ENCODE measurements around the gene SH3BP4. TPM values are rescaled to one million over a fixed set of nuclear protein-coding genes. Genes with fewer than 3 reads are reported as not detected.

SH3BP4 gene
- total RNA-seq, 2 experiments from 2014 or later, result 0.10 to 0.46 TPM

DNA sequence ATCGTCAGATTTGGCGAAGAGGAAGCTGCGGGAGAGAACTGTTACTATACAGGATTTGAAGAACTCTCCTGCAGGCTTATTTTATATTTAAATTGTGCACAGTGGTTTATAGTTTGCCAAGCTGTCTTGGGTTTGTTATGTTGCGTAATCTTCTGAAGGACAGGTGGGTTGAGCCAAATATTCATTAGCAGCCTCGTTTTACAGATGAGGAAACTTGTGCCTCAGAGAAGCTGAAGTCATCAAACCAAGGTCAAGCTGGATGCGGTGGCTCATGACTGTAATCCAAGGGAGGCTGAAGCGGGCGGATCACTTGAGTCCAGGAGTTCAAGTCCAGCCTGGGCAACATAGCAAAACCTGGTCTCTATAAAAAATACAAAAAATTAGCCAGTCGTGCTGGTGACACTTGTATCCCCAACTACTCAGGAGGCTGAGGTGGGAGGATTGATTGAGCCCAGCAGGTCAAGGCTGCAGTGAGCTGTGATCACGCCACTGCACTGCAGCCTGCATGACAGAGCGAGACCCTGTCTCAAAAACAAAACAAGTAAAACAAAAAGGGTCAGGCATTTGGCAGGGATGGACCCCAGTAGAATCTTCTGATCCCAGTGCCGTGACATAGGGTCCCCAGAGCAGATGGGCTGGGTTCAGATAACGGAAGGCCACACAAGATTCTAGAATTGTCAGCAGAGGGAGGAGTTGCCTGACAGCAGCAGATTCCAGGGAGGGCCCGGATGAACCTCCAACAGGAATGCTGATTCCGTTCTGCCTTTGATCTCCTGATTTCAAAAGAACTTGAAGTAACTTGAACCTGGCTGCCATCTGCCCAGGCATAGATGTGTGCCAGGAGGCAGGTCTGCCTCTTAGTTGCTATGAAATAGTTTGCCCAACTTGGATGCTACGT is 50.6 kb downstream of the SH3BP4 start:
- Mint-ChIP-seq H3K27ac (no peak overlapping the region), H3K27me3 (no peaks in the 10 kb centered on the region), H3K9me3 (no peaks in the 10 kb centered on the region), H3K4me1 (ENCODE audit: low read depth) (no peaks in the 10 kb centered on the region), H3K36me3 (no peaks in the 10 kb centered on the region), H3K4me3 (no peak overlapping the region)
- ChIA-PET POLR2A (no interaction called here), CTCF (no interaction called here)
- intact Hi-C loops (cut with micrococcal nuclease), result no loop called here
- no peak for DNase-seq

- intact Hi-C loops (cut with micrococcal nuclease), result no loop called here
- POLR2A ChIA-PET, result no interaction called here
Measured at GRCh38 chr2:235003096-235003775, 51.4 kb downstream of the SH3BP4 start.

DNA sequence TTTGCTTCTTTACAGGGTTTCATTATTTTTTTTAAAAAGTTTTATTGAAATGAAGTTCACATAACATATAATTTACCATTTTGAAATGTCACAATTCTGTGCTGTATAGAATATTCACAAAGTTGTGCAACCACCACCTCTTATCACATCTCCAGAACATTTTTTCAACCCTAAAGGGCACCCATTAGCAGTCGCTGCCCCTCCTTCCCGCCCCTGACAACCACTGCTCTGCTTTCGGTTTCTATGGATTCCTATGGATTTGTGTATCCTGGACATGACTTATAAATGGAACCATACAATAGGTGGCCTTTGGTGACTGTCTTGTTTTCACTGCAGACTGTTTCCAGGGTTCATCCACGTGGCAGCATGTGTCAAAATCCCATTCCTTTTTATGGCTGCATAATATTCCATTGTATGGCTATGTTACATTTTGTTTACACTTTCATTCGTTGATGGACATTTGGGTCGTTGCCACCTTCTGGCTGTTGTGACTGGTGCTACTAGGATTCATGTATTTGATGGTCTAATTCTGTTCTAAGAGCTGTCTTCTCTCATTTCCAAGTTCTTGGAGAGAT is 52.6 kb downstream of the SH3BP4 start:
- Mint-ChIP-seq H3K9me3 (no peaks in the 10 kb centered on the region), H3K4me3 (no peak overlapping the region), H3K27me3 (no peaks in the 10 kb centered on the region), H3K27ac (no peak overlapping the region), H3K36me3 (no peaks in the 10 kb centered on the region), H3K4me1 (ENCODE audit: low read depth) (no peaks in the 10 kb centered on the region)
- ChIA-PET POLR2A (no interaction called here), CTCF (no interaction called here)
- intact Hi-C loops (cut with micrococcal nuclease), result no loop called here
- DNase-seq, result no peak

More at GRCh38 chr2:235003096-235003775, 51.4 kb downstream of the SH3BP4 start:
- H3K4me1 Mint-ChIP-seq (ENCODE audit: low read depth), result no peaks in the 10 kb centered on the region
- H3K27me3 Mint-ChIP-seq, result no peaks in the 10 kb centered on the region
- no peak overlapping the region for H3K4me3 Mint-ChIP-seq
- H3K9me3 Mint-ChIP-seq, result no peaks in the 10 kb centered on the region
- H3K27ac Mint-ChIP-seq, result no peak overlapping the region
- no peaks in the 10 kb centered on the region for H3K36me3 Mint-ChIP-seq
- CTCF ChIA-PET, result no interaction called here
- DNase-seq, result no peak

GRCh38 chr2:235005023-235005422 is 53.2 kb downstream of the SH3BP4 start:
- H3K4me3 Mint-ChIP-seq, result no peak overlapping the region
- intact Hi-C loops (cut with micrococcal nuclease), result no loop called here
- H3K4me1 Mint-ChIP-seq (ENCODE audit: low read depth), result no peaks in the 10 kb centered on the region
- H3K27ac Mint-ChIP-seq, result no peak overlapping the region
- no peaks in the 10 kb centered on the region for H3K9me3 Mint-ChIP-seq
- no peaks in the 10 kb centered on the region for H3K27me3 Mint-ChIP-seq
- CTCF ChIA-PET, result no interaction called here
- no peak for DNase-seq
- POLR2A ChIA-PET, result no interaction called here
- H3K36me3 Mint-ChIP-seq, result no peaks in the 10 kb centered on the region

GRCh38 chr2:235005603-235006259 is 53.9 kb downstream of the SH3BP4 start:
- intact Hi-C loops (cut with micrococcal nuclease), result no loop called here
- no peak overlapping the region for H3K27ac Mint-ChIP-seq
- no peaks in the 10 kb centered on the region for H3K36me3 Mint-ChIP-seq
- ChIA-PET POLR2A (no interaction called here), CTCF (no interaction called here)
- no peaks in the 10 kb centered on the region for H3K27me3 Mint-ChIP-seq
- H3K4me3 Mint-ChIP-seq, result no peak overlapping the region
- DNase-seq, result no peak
- no peaks in the 10 kb centered on the region for H3K9me3 Mint-ChIP-seq
- H3K4me1 Mint-ChIP-seq (ENCODE audit: low read depth), result no peaks in the 10 kb centered on the region

GRCh38 chr2:235006461-235006860 is 54.6 kb downstream of the SH3BP4 start:
- Mint-ChIP-seq H3K4me1 (ENCODE audit: low read depth) (no peaks in the 10 kb centered on the region), H3K27me3 (no peaks in the 10 kb centered on the region), H3K4me3 (no peak overlapping the region), H3K27ac (no peak overlapping the region), H3K9me3 (no peaks in the 10 kb centered on the region), H3K36me3 (no peaks in the 10 kb centered on the region)
- ChIA-PET CTCF (no interaction called here), POLR2A (no interaction called here)
- DNase-seq, result no peak
- intact Hi-C loops (cut with micrococcal nuclease), result no loop called here

DNA sequence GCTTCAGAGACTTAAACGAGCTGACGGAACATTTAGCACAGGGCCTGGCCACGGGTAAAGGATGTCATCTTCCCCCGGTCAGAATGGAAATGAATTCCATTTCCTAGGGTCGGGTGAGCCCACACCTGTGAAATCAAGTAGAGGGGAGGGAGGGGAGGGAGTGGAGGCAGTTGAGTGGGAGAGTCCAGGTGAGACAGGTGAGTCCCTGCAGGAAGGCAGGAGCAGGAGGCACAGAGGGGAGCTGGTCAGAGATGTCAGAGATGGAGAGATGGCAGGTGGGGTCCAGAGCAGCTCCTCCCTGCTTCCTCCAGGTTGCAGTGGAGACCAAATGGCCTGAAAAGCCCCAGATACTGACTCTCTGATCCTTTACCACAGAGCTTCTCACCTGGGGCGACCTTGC is 55.2 kb downstream of the SH3BP4 start:
- no peaks in the 10 kb centered on the region for H3K27me3 Mint-ChIP-seq
- ChIA-PET POLR2A (no interaction called here), CTCF (no interaction called here)
- no peaks in the 10 kb centered on the region for H3K36me3 Mint-ChIP-seq
- DNase-seq, result no peak
- no peak overlapping the region for H3K27ac Mint-ChIP-seq
- no peak overlapping the region for H3K4me3 Mint-ChIP-seq
- H3K4me1 Mint-ChIP-seq (ENCODE audit: low read depth), result no peaks in the 10 kb centered on the region
- intact Hi-C loops (cut with micrococcal nuclease), result no loop called here
- H3K9me3 Mint-ChIP-seq, result no peaks in the 10 kb centered on the region

DNA sequence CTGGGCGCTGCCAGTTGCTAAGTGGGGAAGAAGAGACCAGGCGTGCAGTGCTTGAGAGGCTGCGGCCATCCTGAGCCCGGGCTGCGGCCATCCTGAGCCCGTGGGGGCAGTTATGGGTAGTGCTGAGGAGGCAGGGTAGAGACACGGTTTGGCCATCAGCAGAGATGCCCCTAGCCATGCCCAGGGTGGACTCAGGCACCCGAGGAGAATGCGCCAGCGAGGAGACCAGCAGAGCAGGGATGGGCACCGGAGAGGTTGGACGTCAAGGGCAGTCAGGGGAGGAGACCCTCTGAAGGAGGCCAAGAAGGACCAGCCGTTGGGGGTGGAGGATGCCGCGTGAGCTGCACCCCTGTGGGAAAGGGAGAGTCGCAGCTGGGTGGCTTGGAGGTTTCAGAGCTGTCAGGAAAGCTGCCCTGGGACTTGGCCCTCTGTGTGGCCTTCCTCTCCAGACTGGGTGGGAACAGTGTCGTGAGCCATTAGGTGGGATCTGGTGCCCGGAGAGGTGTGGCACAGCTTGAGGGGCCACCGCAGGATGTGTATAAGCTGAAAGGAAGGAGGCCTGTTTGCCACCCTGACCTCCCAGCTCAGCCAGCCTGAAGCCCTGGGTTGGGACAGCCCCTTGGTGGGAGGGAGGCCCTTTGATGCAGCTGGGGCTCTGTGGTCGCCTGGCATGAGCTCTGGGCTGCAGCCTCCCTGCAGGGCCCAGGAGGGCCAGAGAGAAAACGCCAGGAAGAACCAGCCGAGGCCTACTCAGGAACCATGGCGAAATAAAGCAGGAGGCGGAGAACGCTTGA is 56.0 kb downstream of the SH3BP4 start:
- intact Hi-C loops (cut with micrococcal nuclease), result no loop called here
- Mint-ChIP-seq H3K27me3 (no peaks in the 10 kb centered on the region), H3K4me3 (no peak overlapping the region), H3K9me3 (no peaks in the 10 kb centered on the region), H3K36me3 (no peaks in the 10 kb centered on the region), H3K27ac (no peak overlapping the region), H3K4me1 (ENCODE audit: low read depth) (no peaks in the 10 kb centered on the region)
- ChIA-PET POLR2A (no interaction called here), CTCF (no interaction called here)
- no peak for DNase-seq

DNA sequence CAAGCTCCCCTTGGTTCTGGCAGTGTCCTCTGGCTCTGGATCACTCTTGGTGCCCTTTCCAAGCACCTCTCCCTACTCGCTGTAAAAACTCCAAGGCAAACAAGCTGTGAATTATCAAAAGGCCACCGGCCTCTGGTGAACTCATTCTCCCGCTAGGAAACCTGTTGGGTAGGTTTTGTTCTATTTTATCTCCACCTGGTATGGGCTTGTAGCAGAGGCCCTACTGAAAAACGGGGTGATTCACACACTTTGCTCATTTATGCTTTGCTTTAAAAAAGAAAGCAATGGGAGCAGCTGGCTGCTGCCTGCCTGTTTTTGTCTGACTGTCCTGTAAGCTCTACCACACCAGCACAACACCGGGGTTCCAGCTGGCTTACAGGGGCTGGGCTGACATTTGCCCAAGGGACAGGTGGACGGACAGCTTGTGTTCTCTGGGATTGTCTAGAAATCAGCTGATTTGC is 56.8 kb downstream of the SH3BP4 start:
- no peaks in the 10 kb centered on the region for H3K27me3 Mint-ChIP-seq
- CTCF ChIA-PET, result no interaction called here
- DNase-seq, result no peak
- POLR2A ChIA-PET, result no interaction called here
- no peaks in the 10 kb centered on the region for H3K9me3 Mint-ChIP-seq
- intact Hi-C loops (cut with micrococcal nuclease), result no loop called here
- H3K4me1 Mint-ChIP-seq (ENCODE audit: low read depth), result no peaks in the 10 kb centered on the region
- no peaks in the 10 kb centered on the region for H3K36me3 Mint-ChIP-seq
- H3K27ac Mint-ChIP-seq, result no peak overlapping the region
- no peak overlapping the region for H3K4me3 Mint-ChIP-seq

DNA sequence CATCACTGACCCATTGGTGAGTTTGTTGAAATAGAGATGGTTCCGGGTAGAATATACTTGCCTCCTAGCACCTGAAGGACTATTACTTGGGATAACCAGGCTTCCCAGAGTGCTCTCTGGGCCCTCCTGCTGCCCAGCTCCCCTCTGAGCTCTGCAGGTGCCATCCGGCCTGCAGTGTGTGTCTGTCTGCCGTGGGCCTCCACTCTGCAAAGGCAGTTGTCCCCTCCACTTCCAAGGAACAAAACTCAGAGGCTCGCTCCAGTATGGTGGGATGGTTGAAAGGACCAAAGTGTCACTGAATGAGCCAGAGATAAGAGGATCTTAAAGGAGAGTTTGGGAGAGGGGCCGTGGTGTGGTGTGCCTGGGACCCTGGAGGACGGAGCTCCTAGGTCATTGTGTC is 57.3 kb downstream of the SH3BP4 start:
- Mint-ChIP-seq H3K4me3 (no peak overlapping the region), H3K4me1 (ENCODE audit: low read depth) (no peaks in the 10 kb centered on the region), H3K36me3 (no peaks in the 10 kb centered on the region), H3K9me3 (no peaks in the 10 kb centered on the region), H3K27me3 (no peaks in the 10 kb centered on the region), H3K27ac (no peak overlapping the region)
- intact Hi-C loops (cut with micrococcal nuclease), result no loop called here
- DNase-seq, result no peak
- POLR2A ChIA-PET, result no interaction called here
- CTCF ChIA-PET, result no interaction called here

- H3K27me3 Mint-ChIP-seq, result no peaks in the 10 kb centered on the region
- no peaks in the 10 kb centered on the region for H3K4me1 Mint-ChIP-seq (ENCODE audit: low read depth)
- no peaks in the 10 kb centered on the region for H3K36me3 Mint-ChIP-seq
- DNase-seq, result no peak
- POLR2A ChIA-PET, result no interaction called here
- no peak overlapping the region for H3K27ac Mint-ChIP-seq
- CTCF ChIA-PET, result no interaction called here
- intact Hi-C loops (cut with micrococcal nuclease), result no loop called here
- H3K9me3 Mint-ChIP-seq, result peaks cover under 1% of the 10 kb centered on the region
- no peak overlapping the region for H3K4me3 Mint-ChIP-seq
Measured at GRCh38 chr2:235010117-235010714, 58.4 kb downstream of the SH3BP4 start.

DNA sequence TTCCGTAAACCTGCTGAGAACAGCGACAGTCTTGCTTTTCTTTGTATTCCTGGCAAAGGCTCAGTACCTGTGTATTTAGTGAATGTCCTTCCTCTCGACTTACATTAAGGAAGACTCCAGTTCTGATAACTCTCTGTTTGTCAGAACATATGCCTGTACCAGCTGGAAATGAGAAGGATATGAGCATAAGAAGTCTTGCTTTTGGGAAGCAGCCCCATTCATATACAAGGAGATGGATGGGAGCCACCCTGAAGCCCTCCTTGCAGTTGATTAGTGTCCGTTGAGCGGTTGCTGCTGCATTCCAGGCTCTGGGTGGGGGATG is 59.8 kb downstream of the SH3BP4 start:
- intact Hi-C loops (cut with micrococcal nuclease), result no loop called here

More for the DNA sequence above, 59.8 kb downstream of the SH3BP4 start:
- Mint-ChIP-seq H3K9me3 (peaks cover 6% of the 10 kb centered on the region), H3K27me3 (no peaks in the 10 kb centered on the region), H3K4me1 (ENCODE audit: low read depth) (no peaks in the 10 kb centered on the region), H3K27ac (no peak overlapping the region), H3K36me3 (peaks cover 1% of the 10 kb centered on the region), H3K4me3 (no peak overlapping the region)
- ChIA-PET CTCF (no interaction called here), POLR2A (no interaction called here)
- no peak for DNase-seq

All from activated CD4-positive, alpha-beta memory T cell treated with anti-CD3 and anti-CD28 coated beads for 36 hours (primary cell).